SH-SY5Y (cell line): ENCODE results near the gene FBL.

Source experiments
- GATA2 ChIP-seq: IDR thresholded peaks from 2 replicates; pipeline ENCODE4 v1.6.1; 2011; ENCODE audit warnings: mild to moderate bottlenecking, low read depth, low read length
- GATA3 ChIP-seq: IDR thresholded peaks from 2 replicates; pipeline ENCODE4 v1.6.1; 2011; ENCODE audit warnings: low read depth, mild to moderate bottlenecking, low read length, moderate library complexity

- TF ChIP-seq GATA3 (no peak), GATA2 (no peak)
Observed at GRCh38 chr19:39846678-39847486, 703 bp upstream of the FBL start.
